ENCODE data around the gene PPP1R13L.

DNA sequence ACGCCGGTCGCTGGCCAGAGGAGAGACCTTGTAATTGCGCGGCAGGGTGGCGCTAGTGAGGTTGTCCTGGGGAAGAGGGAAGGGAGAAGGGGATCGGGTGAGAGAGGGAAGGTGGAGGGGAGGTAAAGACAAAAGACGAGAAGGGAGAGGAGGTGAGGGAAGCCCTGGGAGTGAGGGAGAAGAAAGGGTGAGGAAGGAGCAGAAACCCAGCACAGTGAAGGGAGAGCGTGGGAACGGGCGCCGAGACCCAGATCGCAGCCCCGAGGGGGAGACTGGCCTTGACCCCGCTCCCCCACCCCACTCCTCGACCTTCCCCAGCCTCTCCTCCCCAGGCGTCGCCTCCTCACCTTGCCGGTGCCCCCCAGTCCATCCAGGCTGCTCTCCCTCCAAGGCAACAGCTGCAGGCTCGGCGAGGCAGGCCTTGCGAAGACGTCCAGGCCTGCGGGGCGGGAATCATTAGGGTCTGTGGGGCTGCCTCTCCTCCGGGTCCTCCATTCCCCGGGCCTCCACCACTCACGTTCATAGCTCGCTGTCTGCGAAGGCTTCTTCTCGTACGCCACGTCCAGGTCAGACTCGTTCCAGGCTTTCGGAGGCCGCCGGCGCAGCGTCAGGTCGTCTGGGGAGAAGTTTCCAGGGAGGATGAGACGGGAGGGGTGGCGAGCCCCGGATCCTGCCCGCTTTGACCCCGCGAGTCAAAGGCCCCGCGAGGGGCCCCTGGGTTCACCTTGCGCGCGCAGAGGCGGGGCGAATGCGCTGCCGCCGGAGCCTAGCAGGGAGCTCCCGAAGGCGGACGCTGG, 8.8 kb downstream of the PPP1R13L start:
- TF ChIP-seq, protein P1, sequence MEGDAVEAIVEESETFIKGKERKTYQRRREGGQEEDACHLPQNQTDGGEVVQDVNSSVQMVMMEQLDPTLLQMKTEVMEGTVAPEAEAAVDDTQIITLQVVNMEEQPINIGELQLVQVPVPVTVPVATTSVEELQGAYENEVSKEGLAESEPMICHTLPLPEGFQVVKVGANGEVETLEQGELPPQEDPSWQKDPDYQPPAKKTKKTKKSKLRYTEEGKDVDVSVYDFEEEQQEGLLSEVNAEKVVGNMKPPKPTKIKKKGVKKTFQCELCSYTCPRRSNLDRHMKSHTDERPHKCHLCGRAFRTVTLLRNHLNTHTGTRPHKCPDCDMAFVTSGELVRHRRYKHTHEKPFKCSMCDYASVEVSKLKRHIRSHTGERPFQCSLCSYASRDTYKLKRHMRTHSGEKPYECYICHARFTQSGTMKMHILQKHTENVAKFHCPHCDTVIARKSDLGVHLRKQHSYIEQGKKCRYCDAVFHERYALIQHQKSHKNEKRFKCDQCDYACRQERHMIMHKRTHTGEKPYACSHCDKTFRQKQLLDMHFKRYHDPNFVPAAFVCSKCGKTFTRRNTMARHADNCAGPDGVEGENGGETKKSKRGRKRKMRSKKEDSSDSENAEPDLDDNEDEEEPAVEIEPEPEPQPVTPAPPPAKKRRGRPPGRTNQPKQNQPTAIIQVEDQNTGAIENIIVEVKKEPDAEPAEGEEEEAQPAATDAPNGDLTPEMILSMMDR (tag by site-specific recombination; IDR thresholded peaks at IDR 0.05): 0 out of 2 replicates have a peak, but pooled peaks have one; percentile 16
- TF ChIP-seq, protein P2, sequence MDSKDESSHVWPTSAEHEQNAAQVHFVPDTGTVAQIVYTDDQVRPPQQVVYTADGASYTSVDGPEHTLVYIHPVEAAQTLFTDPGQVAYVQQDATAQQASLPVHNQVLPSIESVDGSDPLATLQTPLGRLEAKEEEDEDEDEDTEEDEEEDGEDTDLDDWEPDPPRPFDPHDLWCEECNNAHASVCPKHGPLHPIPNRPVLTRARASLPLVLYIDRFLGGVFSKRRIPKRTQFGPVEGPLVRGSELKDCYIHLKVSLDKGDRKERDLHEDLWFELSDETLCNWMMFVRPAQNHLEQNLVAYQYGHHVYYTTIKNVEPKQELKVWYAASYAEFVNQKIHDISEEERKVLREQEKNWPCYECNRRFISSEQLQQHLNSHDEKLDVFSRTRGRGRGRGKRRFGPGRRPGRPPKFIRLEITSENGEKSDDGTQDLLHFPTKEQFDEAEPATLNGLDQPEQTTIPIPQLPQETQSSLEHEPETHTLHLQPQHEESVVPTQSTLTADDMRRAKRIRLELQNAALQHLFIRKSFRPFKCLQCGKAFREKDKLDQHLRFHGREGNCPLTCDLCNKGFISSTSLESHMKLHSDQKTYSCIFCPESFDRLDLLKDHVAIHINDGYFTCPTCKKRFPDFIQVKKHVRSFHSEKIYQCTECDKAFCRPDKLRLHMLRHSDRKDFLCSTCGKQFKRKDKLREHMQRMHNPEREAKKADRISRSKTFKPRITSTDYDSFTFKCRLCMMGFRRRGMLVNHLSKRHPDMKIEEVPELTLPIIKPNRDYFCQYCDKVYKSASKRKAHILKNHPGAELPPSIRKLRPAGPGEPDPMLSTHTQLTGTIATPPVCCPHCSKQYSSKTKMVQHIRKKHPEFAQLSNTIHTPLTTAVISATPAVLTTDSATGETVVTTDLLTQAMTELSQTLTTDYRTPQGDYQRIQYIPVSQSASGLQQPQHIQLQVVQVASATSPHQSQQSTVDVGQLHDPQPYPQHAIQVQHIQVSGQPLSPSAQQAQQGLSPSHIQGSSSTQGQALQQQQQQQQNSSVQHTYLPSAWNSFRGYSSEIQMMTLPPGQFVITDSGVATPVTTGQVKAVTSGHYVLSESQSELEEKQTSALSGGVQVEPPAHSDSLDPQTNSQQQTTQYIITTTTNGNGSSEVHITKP (tag by site-specific recombination; IDR thresholded peaks at IDR 0.05): no peak

All from HEK293 (cell line).